ENCODE data around the gene DACT2. TPM values are rescaled to one million over a fixed set of nuclear protein-coding genes. Genes with fewer than 3 reads are reported as not detected.

Gene DACT2
- total RNA-seq, 1 experiment from 2014 or later: not detected

- in situ Hi-C loops (cut with HindIII; ENCODE audit: low sequenced_read_pairs): no loop called here
- no peak for DNase-seq (ENCODE audit: low spot score)
Measured at GRCh38 chr6:168307695-168308021, 11.9 kb downstream of the DACT2 start.

- in situ Hi-C loops (cut with HindIII; ENCODE audit: low sequenced_read_pairs): no loop called here
- DNase-seq (ENCODE audit: low spot score): no peak
Measured at GRCh38 chr6:168307015-168307694, 12.4 kb downstream of the DACT2 start.

GRCh38 chr6:168305863-168306262 is 13.7 kb downstream of the DACT2 start:
- in situ Hi-C loops (cut with HindIII; ENCODE audit: low sequenced_read_pairs): no loop called here
- no peak for DNase-seq (ENCODE audit: low spot score)

GRCh38 chr6:168305096-168305749 is 14.4 kb downstream of the DACT2 start:
- in situ Hi-C loops (cut with HindIII; ENCODE audit: low sequenced_read_pairs): no loop called here

GRCh38 chr6:168304752-168305015 is 14.9 kb downstream of the DACT2 start:
- in situ Hi-C loops (cut with HindIII; ENCODE audit: low sequenced_read_pairs): no loop called here
- DNase-seq (ENCODE audit: low spot score): no peak

More at GRCh38 chr6:168305096-168305749, 14.4 kb downstream of the DACT2 start:
- DNase-seq (ENCODE audit: low spot score): no peak

GRCh38 chr6:168303982-168304751 is 15.4 kb downstream of the DACT2 start:
- no peak for DNase-seq (ENCODE audit: low spot score)
- in situ Hi-C loops (cut with HindIII; ENCODE audit: low sequenced_read_pairs): no loop called here

- no peak for DNase-seq (ENCODE audit: low spot score)
- in situ Hi-C loops (cut with HindIII; ENCODE audit: low sequenced_read_pairs): no loop called here
Measured at GRCh38 chr6:168302534-168302933, 17.0 kb downstream of the DACT2 start.

GRCh38 chr6:168301648-168302398 is 17.8 kb downstream of the DACT2 start:
- in situ Hi-C loops (cut with HindIII; ENCODE audit: low sequenced_read_pairs): no loop called here
- DNase-seq (ENCODE audit: low spot score): no peak

- no peak for DNase-seq (ENCODE audit: low spot score)
- in situ Hi-C loops (cut with HindIII; ENCODE audit: low sequenced_read_pairs): no loop called here
Measured at GRCh38 chr6:168300975-168301647, 18.5 kb downstream of the DACT2 start.

GRCh38 chr6:168299541-168300511 is 19.8 kb downstream of the DACT2 start:
- in situ Hi-C loops (cut with HindIII; ENCODE audit: low sequenced_read_pairs): no loop called here

GRCh38 chr6:168297643-168298042 is 21.9 kb downstream of the DACT2 start:
- in situ Hi-C loops (cut with HindIII; ENCODE audit: low sequenced_read_pairs): no loop called here
- DNase-seq (ENCODE audit: low spot score): no peak

More at GRCh38 chr6:168299541-168300511, 19.8 kb downstream of the DACT2 start:
- no peak for DNase-seq (ENCODE audit: low spot score)

- in situ Hi-C loops (cut with HindIII; ENCODE audit: low sequenced_read_pairs): no loop called here
- no peak for DNase-seq (ENCODE audit: low spot score)
Measured at GRCh38 chr6:168294901-168295300, 24.7 kb downstream of the DACT2 start.

- DNase-seq (ENCODE audit: low spot score): no peak
- in situ Hi-C loops (cut with HindIII; ENCODE audit: low sequenced_read_pairs): no loop called here
Measured at GRCh38 chr6:168293636-168294530, 25.7 kb downstream of the DACT2 start.

GRCh38 chr6:168292826-168293225 is 26.8 kb downstream of the DACT2 start:
- in situ Hi-C loops (cut with HindIII; ENCODE audit: low sequenced_read_pairs): no loop called here
- DNase-seq (ENCODE audit: low spot score): no peak

- in situ Hi-C loops (cut with HindIII; ENCODE audit: low sequenced_read_pairs): no loop called here
- no peak for DNase-seq (ENCODE audit: low spot score)
Measured at GRCh38 chr6:168291450-168291849, 28.1 kb downstream of the DACT2 start.

- in situ Hi-C loops (cut with HindIII; ENCODE audit: low sequenced_read_pairs): no loop called here
- no peak for DNase-seq (ENCODE audit: low spot score)
Measured at GRCh38 chr6:168290095-168290494, 29.5 kb downstream of the DACT2 start.

- in situ Hi-C loops (cut with HindIII; ENCODE audit: low sequenced_read_pairs): no loop called here
- no peak for DNase-seq (ENCODE audit: low spot score)
Measured at GRCh38 chr6:168289571-168289962, 30.0 kb downstream of the DACT2 start.
